GM12878 (cell line): ENCODE results near the gene NPPB. TPM values are rescaled to one million over a fixed set of nuclear protein-coding genes. Genes with fewer than 3 reads are reported as not detected.

Experiments
- BCL3 ChIP-seq: IDR thresholded peaks from 2 replicates; pipeline ENCODE4 v1.6.1; 2011; ENCODE audit warnings: borderline replicate concordance, low read depth, mild to moderate bottlenecking, moderate library complexity, low read length; ENCODE audit not compliant: insufficient read depth, poor library complexity, severe bottlenecking
- BMI1 ChIP-seq: fragments of 450-650 bp; IDR thresholded peaks from 2 replicates; pipeline ENCODE4 v1.6.1; 2016; ENCODE audit warnings: mild to moderate bottlenecking, moderate library complexity, borderline replicate concordance
- BRCA1 ChIP-seq: IDR thresholded peaks from 2 replicates; pipeline ENCODE4 v1.6.1; 2011; ENCODE audit warnings: low read depth, low read length, improper control_type of control experiment
- CHD2 ChIP-seq: IDR thresholded peaks from 2 replicates; pipeline ENCODE4 v1.6.1; 2011; ENCODE audit warnings: low read depth, low read length, improper control_type of control experiment, borderline replicate concordance
- E2F4 ChIP-seq: IDR thresholded peaks from 2 replicates; pipeline ENCODE4 v1.6.1; 2012; ENCODE audit warnings: low read depth, low read length, improper control_type of control experiment
- FOS ChIP-seq: IDR thresholded peaks from 3 replicates; pipeline ENCODE4 v1.6.1; 2011; ENCODE audit warnings: borderline replicate concordance; ENCODE audit not compliant: insufficient read length; ENCODE audit errors: extremely low read depth
- HSF1 ChIP-seq: fragments of 150-350 bp; IDR thresholded peaks from 2 replicates; pipeline ENCODE4 v1.6.1; 2014; ENCODE audit warnings: mild to moderate bottlenecking, low read depth, low read length
- KLF5 ChIP-seq: fragments of 450-650 bp; IDR thresholded peaks from 2 replicates; pipeline ENCODE4 v1.6.1; 2014; ENCODE audit warnings: mild to moderate bottlenecking; ENCODE audit not compliant: partially characterized antibody
- MTA2 ChIP-seq: fragments of 450-650 bp; IDR thresholded peaks from 2 replicates; pipeline ENCODE4 v1.6.1; 2016; ENCODE audit warnings: low read depth, mild to moderate bottlenecking, moderate library complexity
- MTA3 ChIP-seq: IDR thresholded peaks from 2 replicates; pipeline ENCODE4 v1.6.1; 2012; ENCODE audit warnings: low read length, inconsistent platforms, borderline replicate concordance
- NFIC ChIP-seq: IDR thresholded peaks from 2 replicates; pipeline ENCODE4 v1.6.1; 2012; ENCODE audit warnings: low read depth, mild to moderate bottlenecking, inconsistent platforms, low read length, moderate library complexity
- NFXL1 ChIP-seq: fragments of 450-650 bp; IDR thresholded peaks from 2 replicates; pipeline ENCODE4 v1.6.1; 2017; ENCODE audit warnings: antibody characterized with exemption, mild to moderate bottlenecking, borderline replicate concordance
- NR2C2 ChIP-seq: IDR thresholded peaks from 2 replicates; pipeline ENCODE4 v1.6.1; 2011; ENCODE audit warnings: borderline replicate concordance, low read depth; ENCODE audit not compliant: control insufficient read depth, insufficient read length
- NRF1 ChIP-seq: conservative IDR thresholded peaks from 2 replicates; pipeline ENCODE4 v1.6.1; 2011; ENCODE audit warnings: mild to moderate bottlenecking, low read depth, low read length, improper control_type of control experiment
- PKNOX1 ChIP-seq: fragments of 450-650 bp; IDR thresholded peaks from 2 replicates; pipeline ENCODE4 v1.6.1; 2016; ENCODE audit warnings: mild to moderate bottlenecking
- POU2F2 ChIP-seq: IDR thresholded peaks from 3 replicates; pipeline ENCODE4 v1.6.1; 2011; ENCODE audit warnings: low read depth, mild to moderate bottlenecking, low read length, borderline replicate concordance
- RBBP5 ChIP-seq: fragments of 200-600 bp; sonication (generic); conservative IDR thresholded peaks from 2 replicates; pipeline ENCODE4 v1.6.1; 2016
- RELB ChIP-seq: fragments of 450-650 bp; IDR thresholded peaks from 2 replicates; pipeline ENCODE4 v1.6.1; 2017; ENCODE audit warnings: low read depth, mild to moderate bottlenecking, moderate library complexity
- RFX5 ChIP-seq: IDR thresholded peaks from 2 replicates; pipeline ENCODE4 v1.6.1; 2011; ENCODE audit warnings: low read depth, low read length, improper control_type of control experiment
- RUNX3 ChIP-seq: IDR thresholded peaks from 2 replicates; pipeline ENCODE4 v1.6.1; 2012; ENCODE audit warnings: low read length, inconsistent platforms
- SIN3A ChIP-seq: IDR thresholded peaks from 2 replicates; pipeline ENCODE4 v1.6.1; 2012; ENCODE audit warnings: low read depth, low read length, improper control_type of control experiment
- ZNF384 ChIP-seq: IDR thresholded peaks from 2 replicates; pipeline ENCODE4 v1.6.1; 2012; ENCODE audit warnings: low read depth, mild to moderate bottlenecking, low read length, improper control_type of control experiment, borderline replicate concordance
- ZZZ3 ChIP-seq: IDR thresholded peaks from 2 replicates; pipeline ENCODE4 v1.6.1; 2011; ENCODE audit warnings: low read depth; ENCODE audit not compliant: control insufficient read depth, insufficient read length
- polyA plus RNA-seq, 11 experiments: library from polyadenylated mRNA; depleted of rRNA in 4 of 11; unstranded in 6 of 11; stranded (reverse) in 5 of 11; fragments of >200 nt; fragmentation: Nextera tagmentation in 4 of 11; fragmentation: Illumina TruSeq in 1 of 11; extraction: Ambion mirVana in 4 of 11; extraction: Trizol in 1 of 11; gene quantifications; 1 replicate in 1 of 11; 2 replicates in 10 of 11; pipeline versions ENCODE4 v1.2.1 to v1.2.3, GENCODE V29; 2011 to 2016; ENCODE audit warnings: inconsistent platforms in 2 of 11, missing spikeins in 2 of 11, low read depth in 1 of 11
- total RNA-seq, 4 experiments: library from RNA; depleted of rRNA in 3 of 4; stranded (reverse); fragments of >200 nt in 3 of 4; fragmentation: Illumina TruSeq in 1 of 4; extraction: Trizol in 1 of 4; gene quantifications; 2 replicates each; pipeline versions ENCODE4 v1.2.1 to v1.2.3, GENCODE V29; 2013 to 2021

NPPB gene
- total and polyA plus RNA-seq, 10 of the 15 experiments (the other 5 are each of a cell fraction or from before 2014, with no cell fraction given): not detected

- TF ChIP-seq MTA3: peak; percentile 100
- TF ChIP-seq MTA2: no peak
- TF ChIP-seq PKNOX1: peak; percentile 92
- TF ChIP-seq RUNX3: peak; percentile 96
- peak; percentile 97 for TF ChIP-seq KLF5
- TF ChIP-seq NRF1: no peak
- peak; percentile 44; the same call in 1 of the 2 replicates for TF ChIP-seq BRCA1
- TF ChIP-seq BCL3: peak; percentile 97
- peak; percentile 98 for TF ChIP-seq BMI1
- peak; percentile 100 for TF ChIP-seq NFIC
- TF ChIP-seq CHD2: peak; percentile 89
- TF ChIP-seq NFXL1: no peak
- TF ChIP-seq SIN3A: peak; percentile 44; the same call in 1 of the 2 replicates
- no peak for TF ChIP-seq FOS
- no peak for TF ChIP-seq RBBP5
- no peak for TF ChIP-seq ZZZ3
- TF ChIP-seq RELB: peak; percentile 72; the same call in 1 of the 2 replicates
- TF ChIP-seq RFX5: no peak
- TF ChIP-seq E2F4: no peak
- peak; percentile 98 for TF ChIP-seq POU2F2
- TF ChIP-seq ZNF384: no peak
- TF ChIP-seq HSF1: peak; percentile 25; the same call in 1 of the 2 replicates
- no peak for TF ChIP-seq NR2C2
Observed at GRCh38 chr1:11908095-11908675, 49.4 kb upstream of the NPPB start (continued).
